Measurements from ENCODE around the gene B4GAT1. TPM values are rescaled to one million over a fixed set of nuclear protein-coding genes. Genes with fewer than 3 reads are reported as not detected.
"Not testable (repeated sequence)": the region's sequence is repeated elsewhere in the genome, so short reads cannot be mapped to it uniquely, and the experiment has no call there.

Gene B4GAT1
- polyA plus RNA-seq, 12 donors: 16.0 to 25.2 (median 20.3) TPM; not detected in 1

DNA sequence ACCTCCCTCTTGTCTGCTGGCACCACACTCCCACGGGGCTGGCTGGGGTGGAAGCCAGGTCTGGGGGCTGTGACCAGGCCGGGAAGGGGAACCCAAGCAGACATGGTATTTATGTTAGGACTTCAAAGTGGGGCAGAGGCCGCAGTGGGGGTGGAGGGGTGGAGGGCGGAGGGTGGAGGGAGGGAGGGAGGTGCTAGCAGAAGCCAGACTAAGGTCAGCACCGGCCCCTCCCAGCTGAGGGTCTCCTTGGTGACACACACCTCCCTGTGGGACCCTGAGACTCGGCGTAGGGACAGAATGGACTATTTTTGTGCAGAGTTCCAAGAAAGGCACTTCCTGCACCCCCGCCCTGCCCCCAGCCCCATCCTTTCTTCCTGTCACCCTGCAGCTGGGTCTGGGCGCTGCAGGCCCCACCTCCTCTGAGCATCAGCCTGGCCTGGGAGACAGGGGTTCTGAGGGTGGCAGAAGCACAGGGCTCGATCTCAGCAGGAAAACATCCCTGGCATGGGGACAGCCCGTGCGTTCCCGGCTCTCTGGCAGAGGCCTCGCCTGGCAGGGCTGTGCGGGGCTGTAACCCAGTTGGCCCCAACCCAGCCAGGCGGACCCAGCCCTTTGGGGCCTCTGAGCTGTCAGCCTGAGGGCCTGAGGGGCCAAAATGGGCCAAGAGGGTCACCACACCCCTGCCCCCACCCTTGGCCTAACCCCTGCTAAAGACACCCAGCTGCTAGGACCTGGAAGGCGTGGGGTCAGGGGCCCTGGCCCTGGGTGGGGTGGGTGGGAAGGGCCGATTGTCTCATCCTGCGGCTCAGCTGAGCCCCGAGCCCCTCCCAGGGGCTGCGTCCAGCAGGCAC, 20.9 kb downstream of the B4GAT1 start:
- DNase-seq: no peak

DNA sequence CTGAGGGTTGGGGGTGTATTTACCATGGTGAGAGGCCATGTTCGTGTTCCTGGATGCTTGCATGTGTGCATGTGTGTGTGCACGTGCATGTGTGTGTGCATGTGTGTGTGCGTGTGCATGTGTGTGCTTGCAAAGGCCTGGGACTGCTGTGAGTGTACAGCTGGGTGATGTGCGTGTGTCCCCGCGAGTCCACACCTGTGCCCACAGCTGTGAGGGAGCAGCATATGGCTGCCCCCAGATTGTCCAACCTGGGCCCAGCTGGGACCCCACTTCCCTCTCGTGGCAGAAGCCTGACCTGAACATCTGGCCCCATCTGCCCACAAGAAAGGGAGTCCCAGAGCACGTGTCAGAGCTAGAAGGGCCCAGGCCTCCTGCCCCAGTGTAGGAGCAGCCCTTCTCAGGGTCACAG, 22.2 kb downstream of the B4GAT1 start:
- DNase-seq: no peak

DNA sequence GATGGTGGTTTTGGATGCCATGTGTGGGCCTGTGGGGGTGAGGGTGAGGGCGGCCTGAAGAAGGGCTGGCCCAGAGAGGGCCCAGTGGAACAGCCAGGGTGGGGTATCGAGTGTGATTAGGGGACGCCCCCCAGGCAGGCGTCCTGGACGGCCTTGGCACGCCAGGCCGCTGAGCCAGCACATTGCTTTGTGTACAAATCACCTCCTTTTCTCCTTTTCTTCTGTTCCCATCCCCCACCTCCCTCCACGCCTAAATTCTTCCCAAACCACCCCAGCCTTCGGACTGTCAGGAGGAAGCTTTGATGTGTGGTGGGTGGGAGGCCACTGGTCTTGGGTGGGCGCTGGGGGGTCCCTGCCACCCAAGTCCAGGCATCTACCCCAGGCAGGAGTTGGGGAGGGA, 22.8 kb downstream of the B4GAT1 start:
- no peak for DNase-seq

DNA sequence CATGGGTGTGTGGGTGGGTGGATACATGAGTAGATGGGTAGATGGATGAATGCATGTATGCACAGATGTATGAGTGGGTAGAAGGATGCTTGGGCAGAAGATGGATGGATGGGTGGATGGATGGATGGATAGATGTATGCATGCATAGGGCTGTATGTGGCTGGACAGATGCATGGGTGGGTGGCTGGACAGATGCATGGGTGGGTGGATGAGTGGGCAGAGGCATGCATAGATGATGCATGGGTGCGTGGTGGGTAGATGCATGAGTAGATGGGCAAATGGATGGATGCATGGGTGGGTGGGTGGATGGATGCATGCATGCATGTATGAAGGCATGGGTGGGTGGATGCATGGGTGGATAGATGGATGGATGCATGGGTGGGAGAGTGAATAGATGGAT, 23.7 kb downstream of the B4GAT1 start:
- DNase-seq: no peak

DNA sequence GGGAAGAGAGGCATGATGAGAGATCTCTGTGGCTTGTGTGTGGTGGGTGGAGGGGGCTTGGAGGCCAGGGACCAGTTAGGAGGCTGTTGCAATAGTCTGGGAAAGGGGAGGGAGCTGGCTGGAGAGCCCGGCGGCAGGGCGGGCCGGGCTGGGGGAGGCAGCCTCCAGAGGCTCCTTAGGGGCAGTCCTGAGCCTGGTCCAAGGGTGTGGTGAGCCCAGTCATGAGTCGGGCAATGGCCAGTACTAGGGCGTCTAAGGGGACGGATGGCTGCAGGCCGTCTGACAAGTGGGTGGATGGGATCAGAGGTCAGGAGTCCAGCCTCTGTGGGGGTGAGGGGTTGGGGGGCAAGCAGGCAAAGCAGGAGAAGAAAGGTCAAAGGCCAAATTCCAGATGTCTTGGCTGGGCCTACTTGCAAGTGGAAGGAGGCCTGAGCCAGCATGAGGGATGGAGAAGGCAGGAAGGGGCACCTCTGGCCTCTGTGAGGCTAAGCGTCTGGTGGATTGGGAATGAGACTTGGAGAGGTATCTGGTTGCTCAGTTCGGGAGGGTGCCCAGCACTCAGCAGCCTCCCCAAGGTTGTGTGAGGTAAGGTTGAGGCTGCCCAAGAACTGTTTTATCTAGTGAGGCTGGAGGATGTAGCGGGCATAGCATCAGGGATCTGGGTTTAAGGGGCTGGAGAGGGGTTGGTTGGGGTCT, 24.5 kb downstream of the B4GAT1 start:
- DNase-seq: no peak

DNA sequence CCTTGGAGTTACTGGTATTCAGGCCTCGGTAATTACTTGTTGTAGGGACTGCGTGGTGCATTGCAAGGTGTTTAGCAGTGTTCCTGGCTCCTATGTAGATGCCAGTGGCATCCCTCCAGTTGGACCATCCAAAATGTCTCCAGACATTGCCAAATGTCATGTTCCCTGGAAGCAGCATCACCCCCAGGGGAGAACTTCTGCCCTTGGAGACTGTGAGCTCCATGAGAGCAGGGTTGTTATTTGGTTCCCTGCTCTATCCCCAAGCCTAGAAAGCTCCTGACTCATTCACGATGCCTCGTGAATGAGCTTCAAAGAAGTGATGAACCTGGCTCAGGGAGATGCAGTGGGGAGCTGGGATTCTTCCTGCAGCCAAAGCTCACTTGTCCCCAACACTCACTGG, 25.8 kb downstream of the B4GAT1 start:
- no peak for DNase-seq

DNA sequence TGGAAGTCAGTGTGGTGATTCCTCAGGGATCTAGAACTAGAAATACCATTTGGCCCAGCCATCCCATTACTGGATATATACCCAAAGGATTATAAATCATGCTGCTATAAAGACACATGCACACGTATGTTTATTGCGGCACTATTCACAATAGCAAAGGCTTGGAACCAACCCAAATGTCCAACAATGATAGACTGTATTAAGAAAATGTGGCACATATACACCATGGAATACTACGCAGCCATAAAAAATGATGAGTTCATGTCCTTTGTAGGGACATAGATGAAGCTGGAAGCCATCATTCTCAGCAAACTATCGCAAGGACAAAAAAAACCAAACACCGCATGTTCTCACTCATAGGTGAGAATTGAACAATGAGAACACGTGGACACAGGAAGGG, 26.7 kb downstream of the B4GAT1 start:
- not testable (repeated sequence) for DNase-seq

DNA sequence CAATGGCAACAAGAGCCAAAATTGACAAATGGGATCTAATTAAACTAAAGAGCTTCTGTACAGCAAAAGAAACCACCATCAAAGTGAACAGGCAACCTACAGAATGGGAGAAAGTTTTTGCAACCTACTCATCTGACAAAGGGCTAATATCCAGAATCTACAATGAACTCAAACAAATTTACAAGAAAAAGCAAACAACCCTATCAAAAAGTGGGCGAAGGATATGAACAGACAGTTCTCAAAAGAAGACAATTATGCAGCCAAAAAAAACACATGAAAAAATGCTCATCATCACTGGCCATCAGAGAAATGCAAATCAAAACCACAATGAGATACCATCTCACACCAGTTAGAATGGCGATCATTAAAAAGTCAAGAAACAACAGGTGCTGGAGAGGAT, 27.1 kb downstream of the B4GAT1 start:
- DNase-seq: not testable (repeated sequence)

DNA sequence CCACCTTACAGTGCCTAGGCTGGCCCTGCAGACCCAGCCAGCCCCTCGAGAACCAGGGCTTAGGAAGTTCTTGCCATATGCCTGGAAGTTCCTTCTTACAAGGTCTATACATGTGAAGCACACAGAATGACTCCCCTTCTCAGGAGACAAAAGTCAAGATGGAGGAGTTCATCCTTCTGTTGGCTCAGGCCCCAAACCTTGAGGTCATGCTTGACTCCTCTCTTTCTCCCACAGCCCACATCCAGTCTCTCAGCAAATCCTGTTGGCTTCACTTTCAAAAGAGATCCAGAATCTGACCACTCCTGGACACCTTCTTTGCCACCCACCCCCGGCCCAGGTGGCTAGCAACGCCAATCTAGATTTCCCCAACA, 28.8 kb downstream of the B4GAT1 start:
- no peak for DNase-seq

DNA sequence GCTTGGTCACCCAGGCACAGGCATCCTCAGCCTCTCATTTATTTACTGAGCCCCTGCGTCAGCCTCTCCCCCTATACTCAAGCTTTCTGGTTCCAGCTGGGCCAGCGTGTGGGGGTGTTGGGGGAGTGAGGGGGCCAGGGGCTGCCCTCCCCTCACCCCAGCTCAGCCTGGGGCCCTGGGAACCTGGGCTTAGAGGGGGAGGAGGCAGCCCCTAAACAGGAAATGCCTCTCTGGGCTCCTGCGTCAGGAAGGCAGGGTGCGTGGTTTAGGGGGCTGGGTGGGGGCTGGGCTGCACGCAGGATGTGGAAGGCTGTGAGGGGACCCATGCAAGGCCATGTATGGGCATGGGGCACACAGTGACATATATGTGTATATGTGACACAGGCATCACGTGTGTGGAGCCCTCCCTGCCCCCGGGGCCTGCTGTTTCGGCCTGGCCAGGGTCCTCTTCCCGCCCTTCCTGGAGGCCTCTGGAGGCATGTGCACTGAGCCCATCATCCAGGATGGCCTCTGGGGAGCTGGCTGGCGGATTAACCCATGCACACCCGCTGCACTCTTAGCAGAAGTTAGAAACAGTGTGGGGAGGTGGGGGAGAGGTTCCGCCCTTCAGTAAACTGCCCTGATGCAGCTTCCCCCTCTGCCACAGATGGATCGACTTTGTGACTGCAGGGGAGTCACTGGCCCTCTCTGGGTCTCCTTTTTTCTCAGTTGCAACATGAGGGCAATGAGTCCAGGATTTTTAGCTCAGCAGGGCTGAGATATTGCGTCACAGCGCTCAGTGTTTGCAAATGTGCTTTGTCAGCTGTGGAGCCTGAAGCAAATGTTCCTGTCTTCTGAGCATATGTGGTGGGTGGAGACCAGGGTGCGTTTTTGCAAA, 29.5 kb downstream of the B4GAT1 start:
- DNase-seq: no peak

DNA sequence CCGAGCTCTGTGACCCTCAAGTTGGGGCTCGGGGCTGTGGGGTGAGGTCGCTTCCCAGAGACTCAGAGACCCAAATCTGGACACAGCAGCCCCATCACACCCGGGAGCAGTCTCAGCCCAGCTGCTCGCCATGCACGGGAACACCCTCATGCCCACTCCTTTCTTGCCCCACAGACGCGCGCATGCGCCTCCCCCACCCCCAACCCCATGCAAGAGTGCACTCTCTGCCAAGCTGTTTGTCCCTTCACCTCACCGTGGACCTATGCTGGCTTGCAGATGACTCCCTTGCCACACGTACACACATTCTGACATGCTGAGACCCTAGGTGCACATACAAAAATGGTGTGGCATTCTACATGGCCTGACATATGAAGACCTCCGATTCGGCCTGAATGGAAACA, 30.1 kb downstream of the B4GAT1 start:
- no peak for DNase-seq

DNA sequence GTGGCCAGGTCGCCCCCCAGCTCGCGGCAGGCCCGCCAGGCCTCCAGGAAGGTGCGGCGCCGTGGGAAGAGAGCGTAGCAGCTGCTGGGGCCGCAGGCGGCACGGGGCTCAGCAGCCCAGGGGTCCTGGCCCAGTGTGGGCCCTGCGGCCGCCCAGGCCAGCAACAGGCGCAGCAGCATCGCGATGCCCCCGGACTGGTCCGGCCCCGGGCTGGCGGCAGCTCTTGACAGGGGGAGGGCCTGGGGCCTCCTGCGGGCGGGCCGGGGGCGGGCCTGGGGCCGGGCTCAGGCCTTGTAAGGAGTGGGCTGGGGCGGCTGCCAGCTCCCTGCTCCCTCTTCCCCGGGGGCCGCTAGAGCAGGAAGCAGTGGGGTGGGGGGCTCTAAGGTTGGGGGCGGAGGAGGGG, 30.6 kb downstream of the B4GAT1 start, which contains the start of gene CD248:
CD248 (minus strand) TSS at position 196 of the 403 bp plus-strand sequence; CDS start at position 179, 17 bp downstream.
- peak; percentile 83 for DNase-seq

DNA sequence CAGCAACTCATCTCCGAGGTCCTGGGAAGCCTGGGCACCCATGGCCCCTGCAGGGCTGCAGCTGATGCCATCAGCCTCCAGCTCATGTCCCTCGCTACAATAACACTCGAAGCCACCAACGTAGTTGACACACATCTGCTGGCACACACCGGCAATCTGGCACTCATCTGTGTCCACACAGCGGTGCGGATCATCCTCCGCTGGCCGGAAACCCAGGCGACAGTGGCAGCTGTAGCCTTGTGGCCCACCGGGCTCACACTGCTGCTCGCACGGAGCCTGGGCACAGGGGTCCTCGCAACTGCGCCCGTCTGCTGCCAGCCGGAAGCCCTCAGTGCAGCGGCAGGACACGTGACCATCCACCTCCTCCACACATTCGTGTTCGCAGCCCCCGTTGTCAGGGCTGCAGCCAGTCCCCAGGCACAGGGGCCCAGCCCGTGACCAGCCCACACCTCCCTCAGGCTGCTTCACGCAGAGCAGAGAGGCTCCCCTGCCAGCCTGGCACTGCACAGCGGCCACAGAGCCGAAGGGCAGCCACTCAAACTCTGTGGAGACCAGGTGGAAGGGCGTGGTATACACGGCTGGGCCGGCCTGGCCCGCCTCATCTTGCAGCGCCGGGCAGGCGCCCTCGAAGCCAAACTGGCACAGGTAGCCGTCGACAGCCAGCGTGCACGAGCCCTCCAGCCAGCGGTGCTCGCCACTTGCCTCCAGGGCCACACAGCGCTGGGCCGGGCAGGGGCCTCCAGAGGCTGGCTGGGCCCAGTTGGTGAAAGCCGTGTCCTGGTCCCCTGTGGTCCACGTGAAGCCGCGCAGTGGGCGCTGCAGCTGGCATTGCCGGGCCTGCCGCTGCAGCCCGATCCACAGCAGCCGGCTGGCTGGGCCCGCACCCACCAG, 31.3 kb downstream of the B4GAT1 start:
- DNase-seq: no peak

DNA sequence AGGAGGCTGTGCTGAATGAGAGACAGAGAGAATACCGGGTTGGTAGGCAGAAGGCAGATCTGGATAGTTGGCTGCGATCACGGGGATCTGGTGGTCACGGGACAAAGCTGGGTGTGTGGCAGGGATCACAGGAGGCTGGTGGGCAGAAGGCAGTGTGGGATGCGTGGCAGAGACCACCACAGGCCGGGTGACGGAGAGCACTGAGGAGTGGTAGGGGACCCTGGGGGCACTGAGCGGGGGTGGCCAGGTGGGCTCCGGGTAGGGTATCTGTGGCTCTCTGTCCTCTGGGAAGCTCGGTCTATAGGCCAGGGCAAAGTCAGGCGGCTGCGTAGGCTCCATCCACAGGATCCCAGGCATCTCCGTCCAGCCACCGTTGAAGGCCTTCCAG, 31.9 kb downstream of the B4GAT1 start:
- no peak for DNase-seq

DNA sequence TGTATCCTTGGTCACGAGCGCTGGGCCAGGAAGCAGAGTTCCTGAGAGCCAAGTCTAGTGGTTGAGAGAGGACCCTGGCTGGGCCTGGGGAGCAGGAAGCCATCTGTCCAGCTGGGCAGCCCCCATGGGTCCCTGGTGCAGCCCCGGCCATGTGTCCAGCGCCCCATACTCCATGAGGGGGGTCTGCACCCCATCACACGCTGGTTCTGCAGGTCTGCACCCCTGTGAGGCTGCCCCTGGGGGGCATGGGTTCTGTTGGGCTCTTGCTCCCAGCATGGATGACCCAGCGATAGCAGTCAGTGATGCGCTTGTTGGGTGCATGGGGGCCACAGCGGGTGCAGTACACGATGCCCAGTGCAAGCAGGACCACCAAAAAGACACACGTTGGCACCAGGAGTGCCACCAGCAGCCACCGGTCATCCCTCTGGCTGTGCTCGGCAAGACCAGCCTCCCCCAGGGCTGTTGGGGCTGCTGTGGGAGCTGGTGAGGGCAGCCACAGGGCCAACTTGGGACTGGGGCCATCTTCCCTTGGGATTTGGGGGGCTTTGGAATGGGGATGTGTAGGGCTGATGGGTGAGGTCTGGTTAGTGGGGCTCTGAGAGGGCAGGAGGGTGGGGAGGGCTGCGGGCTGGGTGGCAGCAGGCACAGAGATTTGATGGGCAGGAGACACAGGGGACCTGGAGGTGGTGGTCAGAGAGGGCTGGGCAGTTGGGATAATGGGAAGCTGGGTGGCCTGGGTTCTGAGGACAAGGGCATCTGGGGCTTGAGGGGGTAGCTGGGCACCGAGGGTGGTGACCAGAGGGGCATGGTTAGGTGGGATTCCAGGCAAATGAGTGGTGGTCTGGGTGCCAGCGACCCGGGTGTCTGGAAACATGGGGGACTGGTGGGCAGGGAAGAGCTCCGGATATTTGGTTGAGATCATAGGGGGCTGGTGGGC, 32.6 kb downstream of the B4GAT1 start:
- no peak for DNase-seq

DNA sequence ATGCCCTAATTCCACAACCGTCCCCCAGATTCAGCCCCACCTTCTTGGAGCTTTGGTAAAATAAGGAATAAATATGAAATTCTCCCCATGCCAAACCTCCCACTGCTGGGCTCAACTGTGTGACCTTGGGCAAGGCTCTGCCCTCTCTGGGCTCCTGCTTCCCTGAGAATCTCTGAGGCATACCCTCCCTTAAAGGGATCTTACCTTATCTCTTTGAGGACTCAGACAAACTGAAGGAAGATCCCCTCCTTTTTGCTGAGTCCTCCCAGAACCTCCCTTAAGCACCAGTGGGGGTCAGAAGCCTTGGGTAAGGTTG, 33.3 kb downstream of the B4GAT1 start:
- DNase-seq: no peak

DNA sequence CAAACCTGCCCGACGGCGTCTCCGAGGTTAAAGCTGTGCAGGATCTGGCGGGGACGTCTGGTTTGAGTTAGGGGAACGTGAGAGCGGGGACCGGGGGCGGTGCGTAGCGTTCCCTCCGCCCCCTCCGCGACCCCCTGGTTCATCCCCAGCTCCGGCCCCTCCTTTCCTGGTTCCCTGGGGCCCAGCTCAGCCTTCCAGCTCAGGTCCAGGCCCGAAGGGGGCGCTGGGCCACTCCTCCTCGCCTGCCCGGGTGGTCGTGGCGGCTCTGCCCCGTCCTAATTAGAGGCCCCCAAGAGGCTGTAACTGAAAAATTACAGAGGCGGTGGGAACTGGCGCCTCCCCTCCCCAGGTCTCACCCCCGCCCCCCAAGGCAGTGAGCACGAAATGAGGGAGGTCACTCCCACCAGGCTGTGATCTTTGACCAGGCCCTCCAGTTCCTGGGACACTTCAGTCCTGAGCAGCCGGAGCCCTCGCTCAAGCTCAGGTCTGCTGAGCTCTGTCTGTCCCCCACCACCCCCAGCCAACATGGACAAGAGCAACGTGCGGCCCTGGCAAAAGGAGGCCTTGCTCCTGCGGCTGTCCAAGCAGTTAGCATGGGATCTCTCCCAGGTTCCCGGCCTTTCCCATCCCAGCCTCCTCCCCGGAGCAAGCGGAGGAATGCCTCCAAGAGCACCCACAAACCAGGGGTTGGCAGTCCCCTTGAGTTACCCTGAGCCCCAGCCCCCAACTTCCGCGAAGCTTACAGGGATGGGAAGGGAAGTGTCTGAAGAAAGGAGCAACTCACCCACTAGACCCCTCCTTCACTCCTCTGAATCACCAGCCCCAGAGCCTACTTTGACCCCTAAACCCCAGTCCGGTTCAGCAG, 33.9 kb downstream of the B4GAT1 start:
- DNase-seq: no peak

DNA sequence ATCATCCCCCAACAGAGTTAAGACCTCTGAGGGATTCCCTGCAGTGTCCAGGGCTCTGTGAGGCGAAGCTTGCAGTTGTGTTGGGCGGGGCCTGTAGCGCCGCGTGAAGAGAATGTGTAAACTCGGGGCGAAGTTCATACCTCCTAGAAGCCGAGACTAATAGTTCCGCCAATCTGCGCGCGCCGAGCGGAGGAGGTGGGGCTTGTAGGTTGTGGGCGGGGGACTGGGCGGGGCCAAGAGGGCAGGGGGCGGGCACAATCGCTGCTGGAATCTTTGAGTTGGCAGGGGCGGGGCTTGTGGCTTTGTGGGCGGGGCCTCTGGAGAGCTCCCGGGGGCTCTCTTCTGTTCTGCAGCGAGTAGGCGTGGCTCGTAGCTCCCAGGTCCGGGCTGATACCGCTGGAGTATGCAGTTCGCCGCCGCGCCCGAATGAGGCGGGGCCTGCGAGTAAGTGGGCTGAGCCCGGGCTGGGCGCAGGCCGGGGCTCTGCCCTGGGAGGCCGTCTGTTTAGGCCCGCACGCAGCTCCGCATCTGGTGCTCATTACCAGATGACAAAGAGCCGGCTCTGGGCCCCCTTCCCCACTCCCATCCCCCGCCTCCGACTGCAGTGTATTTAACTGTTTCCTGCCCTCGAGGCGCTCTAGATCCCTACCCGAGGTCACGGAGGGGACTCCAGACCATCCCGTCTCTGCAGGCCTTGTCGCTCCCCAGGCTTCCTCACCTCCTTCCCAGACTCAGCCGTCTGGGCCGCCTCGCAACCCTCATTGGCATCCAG, 34.7 kb downstream of the B4GAT1 start:
- DNase-seq: peak; percentile 97

Data from muscle of arm (tissue), 12 donors.